ENCODE data around the gene PLEKHA4.

DNA sequence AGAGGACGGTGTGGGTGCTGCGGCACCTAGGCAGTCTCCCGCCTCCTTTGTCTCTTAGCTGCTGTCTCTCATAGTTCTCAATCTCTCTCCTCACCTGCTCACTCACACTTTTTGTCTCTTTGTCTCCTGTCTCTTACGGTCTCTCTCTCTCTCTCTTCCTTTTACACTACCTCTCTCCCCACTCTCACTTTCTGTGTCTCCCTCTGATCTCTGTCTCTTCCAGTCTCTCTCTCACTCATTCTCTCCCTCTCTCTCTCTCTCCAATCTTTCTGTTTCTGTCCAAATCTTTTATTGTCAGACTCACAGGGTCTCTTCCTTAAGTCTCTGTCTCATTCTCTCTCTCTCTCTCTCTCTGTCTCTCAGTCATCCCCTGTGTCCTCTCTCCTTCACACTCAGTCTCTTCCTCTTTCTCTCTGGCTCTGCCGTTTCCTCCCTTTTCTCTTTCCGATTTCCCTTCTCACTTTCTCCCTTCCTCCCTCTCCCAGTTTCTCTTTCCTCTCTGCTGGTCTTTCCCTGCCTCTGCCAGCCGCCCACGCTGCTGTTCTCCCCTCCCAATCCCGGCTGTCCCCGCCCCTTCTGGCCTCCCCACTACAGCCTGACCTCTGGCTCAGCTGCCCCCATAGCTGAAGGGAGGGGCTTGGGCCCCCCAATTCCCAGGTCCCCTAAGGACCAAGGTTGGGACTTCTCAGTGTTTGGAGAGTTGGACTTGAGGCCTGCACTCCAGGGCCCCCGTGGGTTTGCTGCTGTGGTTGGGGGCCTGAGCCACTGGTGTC, at the start of gene PLEKHA4:
- TF ChIP-seq PAX5 (IDR thresholded peaks at IDR 0.05; ENCODE audit: insufficient read depth, low read length, severe bottlenecking) (no peak), POLR2A (IDR thresholded peaks at IDR 0.05; ENCODE audit: low read depth, low read length) (no peak), POLR2AphosphoS5 (IDR thresholded peaks at IDR 0.05; ENCODE audit: low read depth, low read length) (no peak), TAF1 (IDR thresholded peaks at IDR 0.05; ENCODE audit: low read depth, low read length) (no peak), SPI1 (IDR thresholded peaks at IDR 0.05; ENCODE audit: low read depth, low read length) (peak; percentile 30; the same call in 1 of the 2 replicates), POU2F2 (IDR thresholded peaks at IDR 0.05; ENCODE audit: low read depth, low read length) (no peak)
